Lower leg skin (tissue), 3 donors: Measurements from ENCODE around the gene EML6.

Experiments
- POLR2A ChIP-seq, 2 donors: fragments of 450-650 bp; IDR thresholded peaks; one replicate each; pipeline ENCODE4 v1.6.1; 2016 to 2017; ENCODE audit warnings: antibody characterized with exemption in 2 of 2, mild to moderate bottlenecking in 1 of 2, moderate library complexity in 1 of 2
- TF ChIP-seq, protein P1 (sequence below), 3 donors: fragments of 450-650 bp; IDR thresholded peaks; one replicate each; pipeline ENCODE4 v1.5.1; 2016; ENCODE audit warnings: antibody characterized with exemption in 3 of 3, mild to moderate bottlenecking in 3 of 3, moderate library complexity in 2 of 3

DNA sequence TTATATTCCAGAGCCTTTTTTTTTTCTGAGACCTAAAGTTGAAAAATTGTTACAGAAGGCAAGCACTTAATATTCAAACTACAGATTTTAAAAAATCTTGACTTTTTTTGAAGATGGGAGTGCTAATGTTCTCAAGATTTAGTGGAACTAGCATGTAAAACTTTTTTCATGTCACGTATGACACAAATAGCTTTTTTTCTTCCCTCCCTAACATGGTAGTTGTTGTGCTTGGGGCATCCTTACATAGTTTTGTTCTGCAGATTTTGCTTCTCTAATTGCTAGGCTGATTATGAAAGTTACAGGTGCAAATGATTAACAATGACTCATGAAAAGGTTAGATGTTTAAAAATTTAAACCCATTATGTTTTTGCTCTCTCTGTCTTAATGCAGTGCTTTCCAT is 3.0 kb downstream of the EML6 start:
- TF ChIP-seq, protein P1, sequence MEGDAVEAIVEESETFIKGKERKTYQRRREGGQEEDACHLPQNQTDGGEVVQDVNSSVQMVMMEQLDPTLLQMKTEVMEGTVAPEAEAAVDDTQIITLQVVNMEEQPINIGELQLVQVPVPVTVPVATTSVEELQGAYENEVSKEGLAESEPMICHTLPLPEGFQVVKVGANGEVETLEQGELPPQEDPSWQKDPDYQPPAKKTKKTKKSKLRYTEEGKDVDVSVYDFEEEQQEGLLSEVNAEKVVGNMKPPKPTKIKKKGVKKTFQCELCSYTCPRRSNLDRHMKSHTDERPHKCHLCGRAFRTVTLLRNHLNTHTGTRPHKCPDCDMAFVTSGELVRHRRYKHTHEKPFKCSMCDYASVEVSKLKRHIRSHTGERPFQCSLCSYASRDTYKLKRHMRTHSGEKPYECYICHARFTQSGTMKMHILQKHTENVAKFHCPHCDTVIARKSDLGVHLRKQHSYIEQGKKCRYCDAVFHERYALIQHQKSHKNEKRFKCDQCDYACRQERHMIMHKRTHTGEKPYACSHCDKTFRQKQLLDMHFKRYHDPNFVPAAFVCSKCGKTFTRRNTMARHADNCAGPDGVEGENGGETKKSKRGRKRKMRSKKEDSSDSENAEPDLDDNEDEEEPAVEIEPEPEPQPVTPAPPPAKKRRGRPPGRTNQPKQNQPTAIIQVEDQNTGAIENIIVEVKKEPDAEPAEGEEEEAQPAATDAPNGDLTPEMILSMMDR (IDR thresholded peaks at IDR 0.05), result no peak
- no peak for TF ChIP-seq POLR2A (IDR thresholded peaks at IDR 0.05)
